Suprapubic skin (tissue), 4 donors: Measurements from ENCODE around the gene AUTS2. TPM values are rescaled to one million over a fixed set of nuclear protein-coding genes. Genes with fewer than 3 reads are reported as not detected.

ENCODE experiments used
- DNase-seq, 2 donors: peaks; one replicate each; pipeline ENCODE4 v3.0.0-alpha.2; 2019; ENCODE audit warnings: low spot score in 2 of 2
- H3K27ac ChIP-seq: fragments of 200-600 bp; sonication (generic); one replicate; pipeline ENCODE4 v1.5.1; 2019
- H3K27me3 ChIP-seq: fragments of 200-600 bp; sonication (generic); one replicate; pipeline ENCODE4 v1.5.1; 2019
- H3K36me3 ChIP-seq: fragments of 200-600 bp; sonication (generic); one replicate; pipeline ENCODE4 v1.5.1; 2019
- H3K4me1 ChIP-seq: fragments of 200-600 bp; sonication (generic); one replicate; pipeline ENCODE4 v1.5.1; 2019
- H3K4me3 ChIP-seq: fragments of 200-600 bp; sonication (generic); one replicate; pipeline ENCODE4 v1.5.1; 2019; ENCODE audit warnings: mild to moderate bottlenecking
- H3K9me3 ChIP-seq: fragments of 200-600 bp; sonication (generic); one replicate; pipeline ENCODE4 v1.5.1; 2019
- CTCF ChIP-seq, 2 donors: fragments of 200-600 bp in 1 of 2; fragments of 450-650 bp in 1 of 2; sonication (generic) in 1 of 2; IDR thresholded peaks; one replicate each; pipeline ENCODE4 v1.5.1; 2016 to 2019; ENCODE audit warnings: antibody characterized with exemption in 2 of 2, mild to moderate bottlenecking in 1 of 2, moderate library complexity in 1 of 2
- EP300 ChIP-seq: sonication (generic); formaldehyde crosslinking; IDR thresholded peaks from one replicate; pipeline ENCODE4 v1.6.1; 2017; ENCODE audit warnings: antibody characterized with exemption
- POLR2A ChIP-seq, 2 donors: fragments of 450-650 bp; IDR thresholded peaks; one replicate each; pipeline ENCODE4 v1.6.1; 2017; ENCODE audit warnings: antibody characterized with exemption in 2 of 2, mild to moderate bottlenecking in 2 of 2, moderate library complexity in 2 of 2
- POLR2AphosphoS5 ChIP-seq, 3 donors: sonication (generic); formaldehyde crosslinking; IDR thresholded peaks; one replicate each; pipeline ENCODE4 v1.6.1; 2017; ENCODE audit warnings: antibody characterized with exemption in 3 of 3
- WGBS: methylation state at CpG from one replicate; pipeline ENCODE4 v1.1.5; 2018; 5-methylcytosine and 5-hydroxymethylcytosine counted together
- total RNA-seq, 4 donors: library from RNA; depleted of rRNA; stranded (reverse); fragments of >200 nt; gene quantifications; one replicate each; pipeline ENCODE4 v1.1.0, GENCODE V29; 2016

AUTS2 gene
- total RNA-seq, 4 donors from 2014 or later = 31.0 to 102 (median 56.4) TPM

DNA sequence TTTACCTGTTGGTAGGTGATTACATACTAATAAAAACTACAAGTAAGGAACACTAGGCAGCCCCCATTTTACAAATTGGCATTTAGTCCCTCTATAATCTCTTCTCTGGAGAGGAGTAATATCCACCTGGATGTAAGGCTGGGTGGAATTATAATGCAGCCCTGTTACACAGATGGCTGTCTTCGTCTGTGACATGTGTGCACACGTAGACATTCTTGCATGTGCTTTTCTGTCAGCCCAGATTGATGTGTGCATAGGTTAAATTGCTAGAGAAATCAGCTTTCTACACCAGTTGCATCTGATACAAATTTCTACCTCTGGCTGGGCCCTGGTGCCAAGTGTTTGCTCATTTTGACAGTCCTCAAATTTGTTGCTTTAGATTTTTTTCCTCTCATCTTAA, 715.9 kb downstream of the AUTS2 start:
- Histone ChIP-seq H3K36me3 (no peaks in the 10 kb centered on the region), H3K9me3 (no peaks in the 10 kb centered on the region), H3K27ac (no peak overlapping the region), H3K4me3 (no peak overlapping the region), H3K4me1 (peaks cover 14% of the 10 kb centered on the region), H3K27me3 (no peaks in the 10 kb centered on the region)
- 83% methylated on average over 2 of the region's 2 CpGs for WGBS
- no peak for TF ChIP-seq CTCF (IDR thresholded peaks at IDR 0.05)
- TF ChIP-seq POLR2AphosphoS5 (IDR thresholded peaks at IDR 0.05) = no peak
- TF ChIP-seq POLR2A (IDR thresholded peaks at IDR 0.05) = no peak
- TF ChIP-seq EP300 = no peak
- DNase-seq = no peak

GRCh38 chr7:70316745-70317144, 718.5 kb downstream of the AUTS2 start:
- WGBS = 43% methylated on average over 7 of the region's 7 CpGs
- H3K4me3 ChIP-seq = no peak overlapping the region

GRCh38 chr7:70317356-70317755, 719.1 kb downstream of the AUTS2 start:
- H3K9me3 ChIP-seq = no peaks in the 10 kb centered on the region
- TF ChIP-seq EP300 (no peak), CTCF (IDR thresholded peaks at IDR 0.05) (no peak), POLR2AphosphoS5 (IDR thresholded peaks at IDR 0.05) (no peak), POLR2A (IDR thresholded peaks at IDR 0.05) (no peak)
- H3K36me3 ChIP-seq = no peaks in the 10 kb centered on the region
- H3K27me3 ChIP-seq = no peaks in the 10 kb centered on the region
- DNase-seq = no peak
- H3K27ac ChIP-seq = peak overlapping the region; percentile 52
- no peak overlapping the region for H3K4me3 ChIP-seq
- 35% methylated on average over 2 of the region's 2 CpGs for WGBS
- H3K4me1 ChIP-seq = peaks cover 14% of the 10 kb centered on the region

More at GRCh38 chr7:70316745-70317144, 718.5 kb downstream of the AUTS2 start:
- H3K4me1 ChIP-seq = peaks cover 14% of the 10 kb centered on the region
- no peaks in the 10 kb centered on the region for H3K27me3 ChIP-seq
- peak overlapping the region; percentile 46 for H3K27ac ChIP-seq
- H3K9me3 ChIP-seq = no peaks in the 10 kb centered on the region
- no peaks in the 10 kb centered on the region for H3K36me3 ChIP-seq
- no peak for DNase-seq
- TF ChIP-seq POLR2AphosphoS5 (IDR thresholded peaks at IDR 0.05) (no peak), EP300 (no peak), POLR2A (IDR thresholded peaks at IDR 0.05) (no peak), CTCF (IDR thresholded peaks at IDR 0.05) (no peak)

DNA sequence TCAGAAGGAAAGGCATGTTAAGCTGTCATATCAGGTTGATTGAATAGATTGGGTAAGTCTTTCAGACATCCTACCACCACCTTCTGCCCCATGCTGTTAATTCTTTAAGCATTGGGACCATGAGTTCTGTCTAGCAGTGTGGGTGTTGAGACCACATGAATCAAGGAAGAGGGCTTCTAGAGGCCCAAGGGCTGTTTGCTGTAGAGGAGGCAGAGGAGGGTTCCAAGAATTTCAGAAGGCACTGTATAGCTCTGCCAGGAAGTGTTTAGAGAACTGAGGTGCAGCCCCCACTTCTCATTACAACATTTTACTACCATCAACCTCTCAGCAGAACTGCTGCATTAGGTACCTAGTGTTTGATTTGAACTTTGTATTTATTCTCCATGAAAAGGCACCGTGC, 720.2 kb downstream of the AUTS2 start:
- Histone ChIP-seq H3K36me3 (no peaks in the 10 kb centered on the region), H3K9me3 (no peaks in the 10 kb centered on the region), H3K27me3 (no peaks in the 10 kb centered on the region), H3K4me1 (peaks cover 14% of the 10 kb centered on the region), H3K4me3 (no peak overlapping the region), H3K27ac (no peak overlapping the region)
- DNase-seq = no peak
- TF ChIP-seq POLR2AphosphoS5 (IDR thresholded peaks at IDR 0.05) (no peak), CTCF (IDR thresholded peaks at IDR 0.05) (no peak), EP300 (no peak), POLR2A (IDR thresholded peaks at IDR 0.05) (no peak)
- WGBS = 74% methylated on average over 1 of the region's 1 CpG

GRCh38 chr7:70319057-70319456, 720.8 kb downstream of the AUTS2 start:
- TF ChIP-seq POLR2A (IDR thresholded peaks at IDR 0.05) = no peak
- TF ChIP-seq CTCF (IDR thresholded peaks at IDR 0.05) = no peak
- TF ChIP-seq EP300 = no peak
- no peak for TF ChIP-seq POLR2AphosphoS5 (IDR thresholded peaks at IDR 0.05)
- H3K9me3 ChIP-seq = no peaks in the 10 kb centered on the region
- H3K27ac ChIP-seq = no peak overlapping the region
- peaks cover 14% of the 10 kb centered on the region for H3K4me1 ChIP-seq
- H3K36me3 ChIP-seq = no peaks in the 10 kb centered on the region
- H3K27me3 ChIP-seq = no peaks in the 10 kb centered on the region
- WGBS = 88% methylated on average over 2 of the region's 2 CpGs
- no peak overlapping the region for H3K4me3 ChIP-seq
- no peak for DNase-seq
